Chondrocyte (in vitro differentiated cells): Measurements from ENCODE around the gene ZNF652. TPM values are rescaled to one million over a fixed set of nuclear protein-coding genes. Genes with fewer than 3 reads are reported as not detected.

Experiments
- DNase-seq: peaks from one replicate; pipeline ENCODE4 v3.0.0; 2021; ENCODE audit warnings: mixed read lengths, low spot score
- H3K27ac Mint-ChIP-seq: one replicate; pipeline ENCODE4 v1.8.0; 2021; ENCODE audit warnings: mild to moderate bottlenecking, moderate library complexity, mixed read lengths; ENCODE audit not compliant: unreplicated experiment
- H3K27me3 Mint-ChIP-seq: 2 replicates; pipeline ENCODE4 v1.8.0; 2021; ENCODE audit warnings: low read depth, mixed read lengths
- H3K36me3 Mint-ChIP-seq: 2 replicates; pipeline ENCODE4 v1.8.0; 2021; ENCODE audit warnings: low read depth, mixed read lengths
- H3K4me1 Mint-ChIP-seq: 2 replicates; pipeline ENCODE4 v1.8.0; 2021; ENCODE audit warnings: low read depth, mild to moderate bottlenecking, mixed read lengths
- H3K4me3 Mint-ChIP-seq: one replicate; pipeline ENCODE4 v1.8.0; 2021; ENCODE audit warnings: mild to moderate bottlenecking, moderate library complexity, mixed read lengths; ENCODE audit not compliant: unreplicated experiment
- H3K9me3 Mint-ChIP-seq: 2 replicates; pipeline ENCODE4 v1.8.0; 2021; ENCODE audit warnings: low read depth, mixed read lengths
- total RNA-seq: library from RNA; stranded (reverse); gene quantifications from 3 replicates; pipeline ENCODE4 v1.2.1, GENCODE V29; 2021
- TF ChIP-seq, protein P1 (sequence below): fragments of 200-600 bp; sonication (generic); IDR thresholded peaks from 2 replicates; pipeline ENCODE4 v1.5.0; 2021; ENCODE audit warnings: antibody characterized with exemption, mild to moderate bottlenecking, moderate library complexity

The ZNF652 gene
- total RNA-seq, 1 donor from 2014 or later, result 48.0 TPM

DNA sequence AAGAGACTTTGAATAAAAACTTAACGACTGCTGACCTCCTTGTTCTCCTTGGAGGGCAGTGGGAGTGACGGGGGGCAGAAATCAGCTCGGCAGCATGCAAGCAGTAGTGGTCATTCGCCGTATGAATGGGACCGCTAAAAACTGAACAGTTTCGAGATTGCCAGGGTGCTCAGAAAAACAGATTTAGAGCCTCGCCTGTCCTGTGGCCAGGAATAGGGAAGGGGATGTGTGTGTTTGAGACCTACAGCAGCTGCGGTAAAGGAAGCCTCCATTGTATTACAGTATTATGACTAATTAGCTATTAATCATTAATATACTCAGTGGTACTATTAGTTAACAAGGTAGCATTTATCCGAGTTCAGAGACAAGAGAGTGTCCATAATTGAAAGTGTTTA lies 670 bp upstream of the ZNF652 start:
- H3K4me3 Mint-ChIP-seq, result peak overlapping the region; percentile 71
- no peaks in the 10 kb centered on the region for H3K9me3 Mint-ChIP-seq
- H3K4me1 Mint-ChIP-seq, result peaks cover 37% of the 10 kb centered on the region
- TF ChIP-seq, protein P1, sequence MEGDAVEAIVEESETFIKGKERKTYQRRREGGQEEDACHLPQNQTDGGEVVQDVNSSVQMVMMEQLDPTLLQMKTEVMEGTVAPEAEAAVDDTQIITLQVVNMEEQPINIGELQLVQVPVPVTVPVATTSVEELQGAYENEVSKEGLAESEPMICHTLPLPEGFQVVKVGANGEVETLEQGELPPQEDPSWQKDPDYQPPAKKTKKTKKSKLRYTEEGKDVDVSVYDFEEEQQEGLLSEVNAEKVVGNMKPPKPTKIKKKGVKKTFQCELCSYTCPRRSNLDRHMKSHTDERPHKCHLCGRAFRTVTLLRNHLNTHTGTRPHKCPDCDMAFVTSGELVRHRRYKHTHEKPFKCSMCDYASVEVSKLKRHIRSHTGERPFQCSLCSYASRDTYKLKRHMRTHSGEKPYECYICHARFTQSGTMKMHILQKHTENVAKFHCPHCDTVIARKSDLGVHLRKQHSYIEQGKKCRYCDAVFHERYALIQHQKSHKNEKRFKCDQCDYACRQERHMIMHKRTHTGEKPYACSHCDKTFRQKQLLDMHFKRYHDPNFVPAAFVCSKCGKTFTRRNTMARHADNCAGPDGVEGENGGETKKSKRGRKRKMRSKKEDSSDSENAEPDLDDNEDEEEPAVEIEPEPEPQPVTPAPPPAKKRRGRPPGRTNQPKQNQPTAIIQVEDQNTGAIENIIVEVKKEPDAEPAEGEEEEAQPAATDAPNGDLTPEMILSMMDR, result no peak
- DNase-seq, result no peak
- peak overlapping the region; percentile 88 for H3K27ac Mint-ChIP-seq
- no peaks in the 10 kb centered on the region for H3K27me3 Mint-ChIP-seq
- H3K36me3 Mint-ChIP-seq, result no peaks in the 10 kb centered on the region

DNA sequence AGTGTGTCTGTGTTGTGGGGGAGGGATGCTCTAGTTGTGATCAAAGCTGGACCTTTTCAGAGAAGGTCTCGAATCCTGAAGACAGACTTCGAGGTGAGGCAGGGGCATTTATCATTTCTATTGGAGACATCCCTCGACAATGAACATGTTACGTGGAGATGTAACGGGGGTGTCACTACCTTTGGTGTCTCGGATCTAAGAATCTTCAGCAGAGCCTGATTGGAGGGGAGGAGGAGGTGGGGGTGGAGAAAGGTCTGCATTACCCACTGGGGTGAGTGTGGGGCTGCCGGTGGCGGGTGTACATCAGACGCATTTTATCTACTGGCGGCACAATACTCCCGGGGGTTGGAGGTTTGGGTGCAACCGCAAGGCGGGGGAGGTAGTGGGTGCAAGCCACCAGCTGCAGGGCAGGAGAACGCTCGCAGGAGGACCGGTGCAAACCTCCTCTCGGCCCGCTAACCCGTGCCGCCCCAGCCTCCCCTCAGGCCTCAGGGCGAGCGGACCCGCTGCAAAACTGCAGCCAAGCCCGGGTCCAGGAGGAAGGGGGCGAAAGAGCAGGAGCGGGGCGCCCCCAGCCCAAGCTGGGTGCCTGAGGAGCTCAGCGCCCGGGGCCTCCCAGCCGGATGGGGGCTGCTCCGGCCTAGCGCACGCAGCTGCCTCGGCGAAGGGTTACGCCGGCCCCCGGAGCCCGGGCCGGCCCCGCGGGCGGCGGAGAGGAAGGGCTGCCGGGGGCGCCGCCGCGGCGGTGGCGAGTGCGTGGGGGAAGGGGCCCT lies 735 bp downstream of the ZNF652 start:
- H3K9me3 Mint-ChIP-seq, result no peaks in the 10 kb centered on the region
- no peaks in the 10 kb centered on the region for H3K27me3 Mint-ChIP-seq
- no peak for DNase-seq
- H3K4me1 Mint-ChIP-seq, result peaks cover 37% of the 10 kb centered on the region
- H3K36me3 Mint-ChIP-seq, result no peaks in the 10 kb centered on the region
- TF ChIP-seq, protein P1, result no peak
- H3K27ac Mint-ChIP-seq, result peak overlapping the region; percentile 84
- peak overlapping the region; percentile 82 for H3K4me3 Mint-ChIP-seq

DNA sequence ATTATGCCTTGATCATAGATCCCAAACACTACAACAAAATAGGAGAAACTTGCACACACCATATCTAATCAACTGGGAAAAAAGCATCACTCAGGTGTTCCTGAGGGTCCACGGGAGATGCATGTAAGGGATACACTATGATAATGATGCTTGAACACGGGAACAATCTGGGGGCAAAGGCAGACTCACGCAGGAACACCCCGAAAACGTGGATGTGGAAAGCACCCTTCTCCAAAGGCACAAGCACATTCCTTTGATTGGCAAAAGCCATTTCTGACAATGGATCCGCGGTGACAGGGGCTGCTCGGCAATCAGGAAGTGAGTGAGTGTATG lies 1.3 kb downstream of the ZNF652 start:
- peaks cover 37% of the 10 kb centered on the region for H3K4me1 Mint-ChIP-seq
- no peak for DNase-seq
- no peaks in the 10 kb centered on the region for H3K27me3 Mint-ChIP-seq
- H3K36me3 Mint-ChIP-seq, result no peaks in the 10 kb centered on the region
- peak overlapping the region; percentile 82 for H3K4me3 Mint-ChIP-seq
- H3K9me3 Mint-ChIP-seq, result no peaks in the 10 kb centered on the region
- H3K27ac Mint-ChIP-seq, result peak overlapping the region; percentile 84
- TF ChIP-seq, protein P1, result no peak

DNA sequence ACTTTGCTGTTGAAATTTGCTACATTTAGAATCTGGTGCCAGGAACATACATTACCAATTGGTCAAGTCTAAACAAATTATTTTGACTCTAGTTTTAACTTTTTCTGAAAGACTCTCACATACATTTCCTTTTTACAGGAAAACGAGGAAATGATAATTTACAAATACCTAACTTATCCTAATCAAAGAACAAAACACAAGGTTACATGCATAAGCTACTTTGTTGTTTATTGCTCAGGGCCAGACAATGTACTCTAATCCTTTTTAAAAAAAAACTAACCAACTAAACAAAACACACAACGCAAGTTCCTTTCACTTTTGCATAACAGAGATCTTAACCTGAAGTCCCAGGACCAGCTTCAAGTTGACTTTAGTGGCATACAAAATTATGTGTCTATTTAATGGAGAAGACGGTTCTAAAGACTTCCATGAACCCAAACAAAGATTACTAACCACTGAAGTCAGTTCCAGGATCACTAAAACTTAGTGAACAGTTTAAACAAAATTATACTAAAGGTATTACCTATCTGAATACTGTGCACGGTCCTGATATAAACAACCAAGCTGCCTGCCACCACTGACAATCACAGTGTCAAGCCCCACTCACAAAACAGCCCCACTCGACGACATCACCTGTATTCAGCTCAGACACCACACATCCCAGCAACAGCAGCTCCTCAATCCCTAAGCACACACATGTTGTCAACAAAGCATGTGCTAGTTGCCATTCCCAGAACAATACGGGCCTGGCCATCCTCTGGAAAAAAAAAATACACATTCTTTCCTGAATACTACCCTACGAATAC lies 1.9 kb downstream of the ZNF652 start:
- Mint-ChIP-seq H3K9me3 (no peaks in the 10 kb centered on the region), H3K36me3 (no peaks in the 10 kb centered on the region), H3K4me1 (peaks cover 37% of the 10 kb centered on the region), H3K4me3 (peak overlapping the region; percentile 82), H3K27ac (peak overlapping the region; percentile 84), H3K27me3 (no peaks in the 10 kb centered on the region)
- TF ChIP-seq, protein P1, result no peak
- DNase-seq, result no peak

DNA sequence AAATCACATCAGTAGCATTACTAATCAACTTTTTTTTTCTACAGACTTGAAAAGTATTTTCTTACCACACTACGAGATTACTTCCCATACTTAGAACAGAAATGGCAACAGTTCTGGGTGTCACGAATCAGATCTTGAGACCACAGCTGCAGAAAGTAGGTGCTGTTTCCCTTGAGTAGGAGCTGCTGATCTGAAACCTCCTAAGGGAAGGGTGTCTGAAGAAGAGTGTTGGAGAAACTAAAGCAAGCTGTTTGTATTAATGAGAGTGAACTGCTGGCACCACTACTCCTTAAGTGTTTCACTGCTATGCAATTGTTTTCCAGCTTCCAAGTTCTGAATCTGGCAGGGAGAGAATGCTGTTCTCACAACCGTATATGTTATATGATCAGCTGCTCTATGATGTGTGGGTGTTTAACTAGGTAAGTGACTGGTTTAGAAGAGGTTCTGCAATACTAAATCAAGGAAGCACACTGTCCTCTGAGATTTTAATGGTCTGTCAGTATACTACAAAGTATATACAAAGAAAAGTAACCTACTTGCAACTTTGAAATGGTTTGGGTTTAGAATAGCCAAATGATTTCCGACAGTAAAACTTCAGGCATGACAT lies 3.3 kb downstream of the ZNF652 start:
- no peak overlapping the region for H3K4me3 Mint-ChIP-seq
- H3K9me3 Mint-ChIP-seq, result no peaks in the 10 kb centered on the region
- H3K27ac Mint-ChIP-seq, result peak overlapping the region; percentile 20
- H3K27me3 Mint-ChIP-seq, result no peaks in the 10 kb centered on the region
- H3K4me1 Mint-ChIP-seq, result peaks cover 37% of the 10 kb centered on the region
- TF ChIP-seq, protein P1, result no peak
- no peaks in the 10 kb centered on the region for H3K36me3 Mint-ChIP-seq
- no peak for DNase-seq
